Common myeloid progenitor, CD34-positive (primary cell): ENCODE measurements around the gene ASAP2.

Experiments used
- CTCF ChIA-PET: fragments of 350-600 bp; sonication (Branson Sonifier 250); formaldehyde crosslinking; loops from one replicate; lab custom pipeline; 2021; ENCODE audit warnings: antibody characterized with exemption; lab: Charles Lee
- POLR2A ChIA-PET: fragments of 350-600 bp; sonication (Branson Sonifier 250); formaldehyde crosslinking; loops from one replicate; lab custom pipeline; 2021; ENCODE audit warnings: antibody characterized with exemption; lab: Charles Lee
- DNase-seq, 3 donors: peaks; one replicate each; pipeline versions ENCODE4 v3.0.0 to v3.0.0-alpha.2; 2013
- H3K27ac ChIP-seq, 2 experiments: 1 replicate in 1 of 2; 2 replicates in 1 of 2; pipeline ENCODE4 v1.7.0; 2013; ENCODE audit warnings: inconsistent platforms in 2 of 2, low read length in 2 of 2, mild to moderate bottlenecking in 2 of 2, low read depth in 1 of 2, moderate library complexity in 1 of 2; ENCODE audit not compliant: severe bottlenecking in 2 of 2, insufficient read depth in 1 of 2, poor library complexity in 1 of 2
- H3K27me3 ChIP-seq, 5 experiments: replicated peaks in 2 of 5; 1 replicate in 3 of 5; 2 replicates in 2 of 5; pipeline versions ENCODE4 v1.6.1 to v1.7.0; 2013; ENCODE audit warnings: low read length in 4 of 5, mild to moderate bottlenecking in 2 of 5, moderate library complexity in 2 of 5, inconsistent platforms in 1 of 5; ENCODE audit not compliant: insufficient read depth in 5 of 5, control insufficient read depth in 4 of 5
- H3K36me3 ChIP-seq, 4 experiments: 1 replicate in 2 of 4; 2 replicates in 2 of 4; pipeline versions ENCODE4 v1.6.1 to v1.7.0; 2013; ENCODE audit warnings: low read length in 3 of 4, control low read depth in 1 of 4, mild to moderate bottlenecking in 1 of 4; ENCODE audit not compliant: control insufficient read depth in 4 of 4, insufficient read depth in 4 of 4
- H3K4me1 ChIP-seq, 4 experiments: 1 replicate in 3 of 4; 2 replicates in 1 of 4; pipeline versions ENCODE4 v1.6.1 to v1.7.1; 2013; ENCODE audit warnings: low read length in 3 of 4, mild to moderate bottlenecking in 3 of 4, control low read depth in 1 of 4, inconsistent platforms in 1 of 4, moderate library complexity in 1 of 4; ENCODE audit not compliant: control insufficient read depth in 4 of 4, insufficient read depth in 4 of 4; ENCODE audit errors: control extremely low read depth in 1 of 4
- H3K4me3 ChIP-seq, 7 experiments: 1 replicate in 4 of 7; 2 replicates in 3 of 7; pipeline versions ENCODE4 v1.5.1 to v1.7.0; 2013; ENCODE audit warnings: mild to moderate bottlenecking in 7 of 7, low read length in 6 of 7, moderate library complexity in 6 of 7, inconsistent platforms in 2 of 7, low read depth in 2 of 7, control low read depth in 1 of 7; ENCODE audit not compliant: insufficient read depth in 4 of 7, control insufficient read depth in 1 of 7; ENCODE audit errors: extremely low read depth in 1 of 7
- H3K9me3 ChIP-seq, 5 experiments: 1 replicate in 4 of 5; 2 replicates in 1 of 5; pipeline versions ENCODE4 v1.6.1 to v1.7.1; 2013; ENCODE audit warnings: low read length in 4 of 5, mild to moderate bottlenecking in 2 of 5, inconsistent platforms in 1 of 5, low read depth in 1 of 5, moderate library complexity in 1 of 5; ENCODE audit not compliant: control insufficient read depth in 4 of 5, insufficient read depth in 2 of 5; ENCODE audit errors: control extremely low read depth in 1 of 5
- WGBS: methylation state at CpG from one replicate; pipeline ENCODE4 v1.1.5; 2013; ENCODE audit not compliant: insufficient coverage; 5-methylcytosine and 5-hydroxymethylcytosine counted together

ASAP2 gene

DNA sequence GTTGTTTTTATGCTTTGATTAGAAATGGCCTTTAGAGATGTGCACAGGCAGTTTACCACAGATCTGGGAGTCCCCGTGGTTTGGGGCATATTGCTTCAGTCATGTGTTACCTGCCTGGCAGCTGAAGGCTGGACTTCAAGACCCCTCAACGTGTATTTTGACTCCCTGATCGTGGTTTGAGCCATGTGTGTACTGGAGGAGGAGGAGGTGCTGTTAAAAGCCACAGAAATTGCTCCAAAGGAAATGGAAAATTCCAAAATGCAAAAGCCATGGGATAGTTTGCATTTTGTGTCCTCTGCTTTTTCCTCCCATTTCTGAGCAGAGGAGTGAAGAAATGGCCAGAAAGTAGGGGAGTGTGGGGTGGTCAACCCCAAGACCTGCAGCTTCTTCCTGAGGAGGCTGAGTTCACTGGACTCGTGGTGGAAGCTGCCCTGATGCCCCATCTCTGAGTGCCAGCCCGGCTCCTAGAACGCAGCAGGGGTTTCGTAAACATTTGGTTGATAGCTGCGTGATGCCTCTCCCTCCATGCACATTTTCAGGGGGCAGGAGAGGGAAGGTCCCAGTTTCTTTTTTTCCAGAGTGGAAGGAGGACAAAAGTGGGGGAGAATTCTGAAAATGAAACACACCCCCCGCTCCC lies 171.0 kb downstream of the ASAP2 start:
- Histone ChIP-seq H3K27me3 (no peaks in the 10 kb centered on the region), H3K4me1 (peaks cover 0 to 13% (median under 1%) of the 10 kb centered on the region in 4 experiments), H3K36me3 (peaks cover 0 to 17% (median 0%) of the 10 kb centered on the region in 4 experiments), H3K27ac (no peak overlapping the region), H3K9me3 (no peaks in the 10 kb centered on the region), H3K4me3 (no peak overlapping the region)
- no peak for DNase-seq
- POLR2A ChIA-PET = no interaction called here
- 71% methylated on average over 4 of the region's 9 CpGs for WGBS
- CTCF ChIA-PET = interaction anchor here (1.3 kb wide), 1 partner anchor 32 kb away, joined by 3 read pairs; no protein-coding TSS in a partner anchor

DNA sequence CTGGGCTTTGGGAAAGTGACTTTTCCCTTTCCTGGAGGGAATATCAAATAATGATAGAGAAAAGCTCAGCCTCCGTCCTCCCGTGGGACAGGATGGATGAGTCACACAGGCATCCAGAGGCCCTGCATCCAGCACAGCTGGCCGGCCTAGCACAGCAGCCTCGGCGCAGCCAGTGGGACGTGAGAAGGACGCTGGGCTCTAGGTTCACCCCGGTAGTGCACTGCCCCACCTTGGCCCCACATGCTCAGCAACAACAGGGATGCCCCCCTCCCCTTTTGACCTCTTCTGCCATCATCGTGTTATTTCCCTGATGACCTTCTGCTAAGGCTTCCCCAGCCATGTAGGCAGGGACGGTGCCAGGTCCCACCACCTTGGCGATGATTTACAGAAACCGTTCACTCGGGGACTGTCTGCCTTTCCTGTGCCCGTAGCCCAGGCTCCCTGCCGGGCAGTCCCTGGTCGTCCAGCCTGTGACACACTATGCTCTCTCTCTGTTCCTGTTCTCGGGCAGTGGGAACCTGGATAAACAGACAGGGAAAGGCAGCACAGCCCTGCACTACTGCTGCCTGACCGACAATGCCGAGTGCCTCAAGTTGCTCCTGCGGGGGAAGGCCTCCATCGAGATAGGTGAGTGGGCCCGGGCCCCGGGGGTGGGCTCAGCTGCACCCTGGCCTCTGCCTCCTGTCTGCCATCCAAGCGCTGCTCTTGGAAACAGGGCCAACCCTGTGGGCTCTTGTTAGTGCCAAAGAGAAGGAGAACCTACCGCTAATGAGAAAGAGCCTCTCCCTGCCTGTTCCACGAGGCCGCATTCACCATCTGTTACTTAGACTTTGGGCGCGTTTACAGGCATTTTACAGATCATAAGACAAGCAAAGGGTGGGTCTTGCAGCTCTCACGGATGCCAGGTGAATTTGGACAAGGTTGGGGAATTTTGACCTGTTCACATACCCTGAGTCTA lies 172.1 kb downstream of the ASAP2 start:
- peaks cover 0 to 13% (median under 1%) of the 10 kb centered on the region in 4 experiments for H3K4me1 ChIP-seq
- WGBS = 96% methylated on average over 30 of the region's 30 CpGs
- H3K27ac ChIP-seq = no peak overlapping the region
- H3K36me3 ChIP-seq = peaks cover 0 to 17% (median 0%) of the 10 kb centered on the region in 4 experiments
- no peak overlapping the region for H3K4me3 ChIP-seq
- H3K27me3 ChIP-seq = no peaks in the 10 kb centered on the region
- no peak for DNase-seq
- CTCF ChIA-PET = interaction anchor here (1.3 to 2.7 kb wide), 2 partner anchors 8 to 30 kb away, joined by 3 to 9 read pairs; no protein-coding TSS in a partner anchor
- no peaks in the 10 kb centered on the region for H3K9me3 ChIP-seq
- POLR2A ChIA-PET = no interaction called here

DNA sequence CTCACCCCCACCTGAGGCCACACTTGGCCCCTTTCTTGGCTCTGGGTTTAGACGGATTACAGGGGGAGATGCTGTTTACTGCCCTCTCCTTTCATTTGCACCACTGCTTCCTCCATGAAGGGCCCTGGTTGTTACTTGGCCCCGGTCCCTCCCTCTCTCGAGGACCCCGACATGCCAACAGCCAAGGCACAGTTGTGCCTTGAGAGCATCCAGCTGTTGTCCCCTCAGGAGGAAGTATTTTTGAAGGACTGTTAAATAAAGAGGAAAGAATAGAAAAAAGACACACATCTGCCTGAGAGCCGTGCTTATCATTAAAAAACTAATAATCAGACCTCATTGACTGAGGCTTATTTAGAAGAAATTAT lies 172.8 kb downstream of the ASAP2 start:
- POLR2A ChIA-PET = no interaction called here
- CTCF ChIA-PET = interaction anchor here (2.7 kb wide), 1 partner anchor 9 kb away, joined by 9 read pairs; no protein-coding TSS in a partner anchor
- no peaks in the 10 kb centered on the region for H3K27me3 ChIP-seq
- peaks cover 0 to 13% (median under 1%) of the 10 kb centered on the region in 4 experiments for H3K4me1 ChIP-seq
- no peaks in the 10 kb centered on the region for H3K9me3 ChIP-seq
- no peak overlapping the region for H3K4me3 ChIP-seq
- H3K36me3 ChIP-seq = peaks cover 0 to 17% (median 0%) of the 10 kb centered on the region in 4 experiments
- no peak for DNase-seq
- WGBS = 95% methylated on average over 3 of the region's 5 CpGs
- H3K27ac ChIP-seq = no peak overlapping the region

DNA sequence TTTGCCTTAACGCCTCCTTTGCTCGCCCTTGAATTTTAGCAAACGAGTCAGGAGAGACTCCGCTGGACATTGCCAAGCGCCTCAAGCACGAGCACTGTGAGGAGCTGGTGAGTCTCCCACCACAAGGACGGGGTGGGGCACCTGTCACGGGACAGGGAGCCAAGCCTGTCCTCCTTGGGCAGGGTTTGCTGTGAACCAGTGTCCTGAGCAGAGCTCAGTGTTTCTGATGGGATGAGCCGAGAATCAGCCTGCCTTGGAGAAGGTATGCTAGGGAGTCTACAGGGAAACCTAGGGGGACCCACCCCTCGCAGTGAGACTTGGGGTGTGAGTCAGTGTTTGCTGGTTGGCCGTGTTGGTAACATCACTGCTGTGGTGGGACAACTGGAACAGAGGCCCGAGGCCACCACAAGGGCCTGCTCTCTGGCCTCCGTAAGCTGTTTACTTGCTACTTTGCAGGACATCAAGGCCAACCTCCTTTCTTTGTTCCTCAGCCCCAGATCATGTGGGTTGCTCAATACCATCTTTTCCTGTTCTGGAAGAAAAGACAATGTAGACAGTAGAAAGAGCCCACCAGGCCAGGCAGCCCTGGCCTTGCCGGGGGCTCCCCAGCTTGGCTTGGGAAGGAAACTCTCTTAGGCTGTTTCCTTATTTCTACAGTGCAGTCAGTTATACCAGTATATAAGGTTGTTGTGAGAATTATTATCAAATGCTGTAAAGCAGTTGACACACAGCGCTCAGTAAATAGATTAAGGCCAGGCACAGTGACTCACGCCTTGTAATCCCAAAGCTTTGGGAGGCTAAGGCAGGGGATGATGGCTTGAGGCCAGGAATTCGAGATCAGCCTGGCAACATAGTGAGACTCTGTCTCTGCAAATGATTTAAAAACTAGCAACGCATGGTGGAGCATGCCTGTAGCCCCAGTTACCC lies 174.4 kb downstream of the ASAP2 start:
- 95% methylated on average over 17 of the region's 18 CpGs for WGBS
- Histone ChIP-seq H3K9me3 (no peaks in the 10 kb centered on the region), H3K4me1 (peaks cover 0 to 13% (median under 1%) of the 10 kb centered on the region in 4 experiments), H3K4me3 (no peak overlapping the region), H3K27ac (no peak overlapping the region), H3K27me3 (no peaks in the 10 kb centered on the region), H3K36me3 (peaks cover 0 to 18% (median 0%) of the 10 kb centered on the region in 4 experiments)
- ChIA-PET CTCF (interaction anchor here (1.2 to 2.7 kb wide), 3 partner anchors 10 to 243 kb away, joined by 3 to 9 read pairs (median 4); no protein-coding TSS in a partner anchor), POLR2A (no interaction called here)
- peak in 2 of 3 donors; percentile 6 to 7 for DNase-seq

DNA sequence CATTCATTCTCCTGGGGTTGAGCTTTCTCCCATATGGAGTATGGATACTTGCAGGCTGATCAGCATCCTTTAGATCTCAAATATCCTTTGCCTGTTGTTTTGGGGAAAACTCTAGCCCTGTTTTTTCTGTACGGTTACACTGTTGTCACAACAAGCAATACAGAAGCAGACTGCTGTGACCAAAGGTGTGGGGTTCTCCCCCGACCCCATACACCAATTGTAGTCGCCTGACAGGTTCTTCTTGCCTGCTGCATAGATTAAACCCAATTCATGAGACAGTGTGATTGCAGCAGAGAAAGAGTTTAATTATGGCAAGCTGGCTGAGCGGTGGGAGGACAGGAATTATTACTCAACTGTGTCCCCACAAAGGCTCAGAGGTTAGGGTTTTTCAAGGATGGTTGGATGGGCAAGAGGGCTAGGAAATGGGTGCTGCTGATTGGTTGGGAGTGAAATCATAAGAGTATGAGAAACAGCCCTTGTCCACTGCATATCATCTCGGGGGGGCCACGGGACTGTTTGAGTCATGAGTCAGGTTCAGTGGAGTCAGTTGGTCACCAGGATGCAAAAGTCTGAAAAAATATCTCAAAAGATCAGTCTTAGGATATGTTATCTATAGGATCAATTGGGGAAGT lies 176.1 kb downstream of the ASAP2 start:
- 100% methylated on average over 3 of the region's 6 CpGs for WGBS
- H3K36me3 ChIP-seq = peaks cover 0 to 16% (median under 1%) of the 10 kb centered on the region in 4 experiments
- H3K27ac ChIP-seq = no peak overlapping the region
- H3K9me3 ChIP-seq = no peaks in the 10 kb centered on the region
- ChIA-PET CTCF (interaction anchor here (1.4 kb wide), 1 partner anchor 14 kb away, joined by 4 read pairs; no protein-coding TSS in a partner anchor), POLR2A (no interaction called here)
- peaks cover 0 to 8% (median 0%) of the 10 kb centered on the region in 4 experiments for H3K4me1 ChIP-seq
- no peaks in the 10 kb centered on the region for H3K27me3 ChIP-seq
- no peak overlapping the region for H3K4me3 ChIP-seq
- no peak for DNase-seq

DNA sequence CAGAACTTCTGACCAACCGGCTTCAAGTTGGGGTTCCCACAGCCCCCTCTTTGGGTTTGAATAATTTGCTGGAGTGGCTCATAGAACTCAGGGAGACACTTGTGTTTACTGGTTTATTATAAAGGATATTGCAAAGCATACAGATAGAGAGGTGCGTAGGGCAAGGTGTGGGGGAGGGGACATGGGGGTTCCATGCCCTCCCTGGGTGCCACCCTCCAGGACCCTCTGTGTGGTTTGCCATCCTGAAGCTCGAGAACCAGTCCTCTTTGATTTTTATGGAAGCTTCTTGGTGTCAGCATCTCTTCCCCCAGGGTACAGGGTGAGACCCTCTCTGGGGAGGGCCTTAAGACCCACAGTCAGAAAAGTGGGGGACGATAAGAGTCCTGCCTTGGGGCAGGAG lies 177.9 kb downstream of the ASAP2 start:
- Histone ChIP-seq H3K36me3 (peaks cover 0 to 19% (median 4%) of the 10 kb centered on the region in 4 experiments), H3K27me3 (no peaks in the 10 kb centered on the region), H3K27ac (no peak overlapping the region), H3K4me1 (peaks cover 0 to 7% (median 0%) of the 10 kb centered on the region in 4 experiments), H3K9me3 (no peaks in the 10 kb centered on the region), H3K4me3 (no peak overlapping the region)
- no peak for DNase-seq
- CTCF ChIA-PET = interaction anchor here (1.2 kb wide), 1 partner anchor 10 kb away, joined by 3 read pairs; no protein-coding TSS in a partner anchor
- POLR2A ChIA-PET = no interaction called here
- WGBS = 100% methylated on average over 2 of the region's 4 CpGs
